GM12891 (cell line): Measurements from ENCODE around the gene EML4.

Experiments used
- POLR2A ChIP-seq: IDR thresholded peaks from 2 replicates; pipeline ENCODE4 v1.6.1; 2011; ENCODE audit warnings: low read depth, low read length, control low read depth
- POLR2AphosphoS5 ChIP-seq: IDR thresholded peaks from 2 replicates; pipeline ENCODE4 v1.6.1; 2011; ENCODE audit warnings: low read depth, low read length, control low read depth

GRCh38 chr2:42307180-42307579, 138.0 kb downstream of the EML4 start:
- TF ChIP-seq POLR2AphosphoS5 = no peak
- no peak for TF ChIP-seq POLR2A
